G401 (cell line): ENCODE measurements around the gene GPX4. TPM values are rescaled to one million over a fixed set of nuclear protein-coding genes. Genes with fewer than 3 reads are reported as not detected.

Experiments used
- DNase-seq: peaks from one replicate; pipeline ENCODE4 v3.0.0-alpha.2; 2015; ENCODE audit warnings: low spot score
- in situ Hi-C: cut with HindIII; loops from 2 replicates; pipeline ENCODE4 v1.10.0; 2016; ENCODE audit warnings: low sequenced_read_pairs, mixed read lengths
- total RNA-seq: library from RNA; depleted of rRNA; stranded (reverse); fragments of >200 nt; shearing (Covaris generic); gene quantifications from 2 replicates; pipeline ENCODE4 v1.2.3, GENCODE V29; 2014

Gene GPX4
- total RNA-seq, 1 experiment from 2014 or later, result 593 TPM

DNA sequence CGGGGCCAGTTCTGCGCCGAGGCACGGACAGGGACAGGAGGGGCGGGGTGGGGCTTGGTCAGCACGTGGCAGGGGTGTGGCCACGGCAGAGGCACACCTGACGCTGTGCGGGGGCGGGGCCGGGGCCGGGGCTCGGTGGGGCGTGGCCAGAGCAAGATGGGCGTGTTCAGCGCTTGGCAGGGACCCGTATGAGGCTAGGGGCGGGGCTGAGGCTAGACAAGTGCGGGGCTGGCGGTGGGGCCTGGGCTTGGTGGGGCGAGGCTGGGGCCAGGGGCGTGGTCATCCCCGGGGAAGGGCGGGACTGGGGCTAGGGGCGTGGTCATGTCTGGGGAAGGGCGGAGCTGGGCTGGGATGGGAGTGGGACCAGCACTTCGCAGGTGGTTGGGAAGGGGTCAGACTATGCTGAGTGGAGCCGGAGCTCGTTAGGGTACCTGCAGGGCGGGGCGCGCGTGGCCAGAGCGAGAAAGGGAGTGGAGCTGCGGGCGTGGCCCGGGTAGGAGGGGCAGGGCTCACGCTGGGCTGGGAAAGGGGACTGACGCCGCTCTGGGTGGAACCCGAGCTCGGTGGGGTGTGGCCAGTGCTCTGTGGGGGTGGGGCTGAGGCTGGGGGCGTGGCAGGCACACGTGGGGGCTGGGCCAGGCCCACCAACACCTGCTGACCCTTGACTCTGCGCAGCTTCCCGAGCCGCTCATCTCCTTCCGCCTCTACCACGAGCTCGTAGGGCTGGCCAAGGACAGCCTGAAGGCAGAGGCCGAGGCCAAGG is 21.4 kb upstream of the GPX4 start:
- in situ Hi-C loops, result no loop called here
- DNase-seq, result no peak

DNA sequence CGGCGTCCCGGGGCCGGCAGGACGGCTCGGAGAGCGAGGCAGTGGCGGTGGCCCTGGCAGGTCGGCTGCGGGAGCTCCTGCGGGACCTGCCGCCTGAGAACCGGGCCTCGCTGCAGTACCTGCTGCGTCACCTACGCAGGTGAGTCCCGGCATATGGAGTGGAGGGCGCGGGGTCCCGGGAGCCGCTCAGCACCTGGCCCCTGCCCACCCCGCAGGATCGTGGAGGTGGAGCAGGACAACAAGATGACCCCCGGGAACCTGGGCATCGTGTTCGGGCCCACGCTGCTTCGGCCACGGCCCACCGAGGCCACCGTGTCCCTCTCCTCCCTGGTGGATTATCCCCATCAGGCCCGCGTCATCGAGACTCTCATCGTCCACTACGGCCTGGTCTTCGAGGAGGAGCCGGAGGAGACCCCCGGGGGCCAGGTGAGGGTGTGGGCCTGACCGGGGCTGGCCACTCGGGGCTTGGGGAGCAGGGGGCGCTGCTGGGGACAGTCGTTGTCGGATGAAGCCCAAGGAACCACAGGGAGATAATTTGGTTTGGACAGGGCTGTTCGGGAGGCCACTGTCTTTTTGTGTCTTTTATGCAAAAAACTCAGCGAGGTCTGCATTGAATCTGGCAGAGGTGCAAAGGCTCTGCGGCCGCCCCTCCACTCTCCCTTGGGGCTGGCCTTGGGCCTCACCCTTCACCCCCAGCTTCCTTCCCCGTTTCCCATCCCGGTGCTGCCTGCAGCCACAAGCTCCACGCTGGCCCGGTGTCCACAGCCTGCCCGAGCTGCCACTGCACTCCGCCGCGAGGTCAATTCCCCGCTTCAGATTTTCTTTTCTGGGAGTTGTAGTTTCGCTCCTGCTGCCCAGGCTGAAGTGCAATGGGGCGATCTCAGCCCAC is 20.6 kb upstream of the GPX4 start:
- in situ Hi-C loops, result no loop called here
- no peak for DNase-seq

DNA sequence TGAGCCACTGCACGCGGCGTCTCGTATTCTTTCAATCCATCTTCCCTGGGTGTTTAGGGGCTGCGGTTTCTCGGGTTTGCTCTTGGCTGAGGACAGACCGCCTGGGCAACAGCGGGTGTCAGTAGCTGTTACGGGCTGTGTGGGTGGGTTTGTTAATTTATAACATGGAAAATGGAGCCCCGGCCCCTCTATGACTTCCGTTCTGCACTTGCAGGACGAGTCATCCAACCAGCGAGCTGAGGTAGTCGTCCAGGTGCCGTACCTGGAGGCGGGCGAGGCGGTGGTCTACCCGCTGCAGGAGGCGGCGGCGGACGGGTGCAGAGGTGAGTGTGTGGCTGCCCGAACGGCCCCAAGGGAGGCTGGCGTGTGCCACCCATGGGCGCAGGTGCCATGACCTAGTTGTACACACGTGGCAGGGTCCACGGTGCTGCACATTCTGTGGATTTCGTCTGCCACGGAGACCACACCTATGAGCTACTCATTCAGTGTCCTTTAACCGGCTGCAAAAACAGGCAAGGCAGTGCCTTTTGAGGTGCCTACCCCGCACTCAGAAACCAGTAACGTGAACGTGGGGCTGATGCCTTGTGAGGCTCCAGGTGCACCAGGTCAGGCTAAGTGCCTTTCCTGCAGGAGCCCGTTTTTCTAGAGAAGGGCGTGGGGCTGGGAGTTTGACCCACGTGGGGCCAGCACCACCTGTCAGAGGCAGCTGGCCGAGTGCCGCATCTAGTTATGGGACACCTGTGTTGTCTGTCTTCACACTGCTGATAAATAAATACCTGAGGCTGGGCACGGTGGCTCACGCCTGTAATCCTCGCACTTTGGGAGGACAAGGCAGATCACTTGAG is 19.5 kb upstream of the GPX4 start:
- no peak for DNase-seq
- in situ Hi-C loops, result no loop called here

DNA sequence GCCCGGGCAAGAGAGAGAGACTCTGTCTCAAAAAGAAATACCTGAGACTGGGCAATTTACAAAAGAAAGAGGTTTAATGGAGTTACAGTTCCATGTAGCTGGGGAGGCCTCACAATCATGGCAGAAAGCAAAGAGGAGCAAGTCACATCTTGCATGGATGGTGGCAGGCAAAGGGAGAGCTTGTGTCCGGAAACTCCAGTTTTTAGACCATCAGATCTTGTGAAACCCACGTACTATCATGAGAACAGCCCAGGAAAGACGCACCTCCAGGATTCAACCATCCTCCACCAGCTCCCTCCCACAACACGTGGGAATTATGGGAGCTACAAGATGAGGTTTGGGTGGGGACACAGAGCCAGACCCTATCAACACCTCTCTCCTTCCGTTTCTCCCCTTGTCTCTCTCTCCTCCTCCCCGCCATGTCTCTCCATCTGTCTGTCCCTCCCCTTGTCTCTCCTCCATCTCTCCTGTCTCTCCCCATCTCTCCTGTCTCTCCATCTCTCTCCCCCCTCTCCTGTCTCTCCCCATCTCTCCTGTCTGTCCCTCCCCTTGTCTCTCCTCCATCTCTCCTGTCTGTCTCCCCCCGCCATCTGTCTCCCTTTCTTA is 18.6 kb upstream of the GPX4 start:
- no peak for DNase-seq
- in situ Hi-C loops, result no loop called here

DNA sequence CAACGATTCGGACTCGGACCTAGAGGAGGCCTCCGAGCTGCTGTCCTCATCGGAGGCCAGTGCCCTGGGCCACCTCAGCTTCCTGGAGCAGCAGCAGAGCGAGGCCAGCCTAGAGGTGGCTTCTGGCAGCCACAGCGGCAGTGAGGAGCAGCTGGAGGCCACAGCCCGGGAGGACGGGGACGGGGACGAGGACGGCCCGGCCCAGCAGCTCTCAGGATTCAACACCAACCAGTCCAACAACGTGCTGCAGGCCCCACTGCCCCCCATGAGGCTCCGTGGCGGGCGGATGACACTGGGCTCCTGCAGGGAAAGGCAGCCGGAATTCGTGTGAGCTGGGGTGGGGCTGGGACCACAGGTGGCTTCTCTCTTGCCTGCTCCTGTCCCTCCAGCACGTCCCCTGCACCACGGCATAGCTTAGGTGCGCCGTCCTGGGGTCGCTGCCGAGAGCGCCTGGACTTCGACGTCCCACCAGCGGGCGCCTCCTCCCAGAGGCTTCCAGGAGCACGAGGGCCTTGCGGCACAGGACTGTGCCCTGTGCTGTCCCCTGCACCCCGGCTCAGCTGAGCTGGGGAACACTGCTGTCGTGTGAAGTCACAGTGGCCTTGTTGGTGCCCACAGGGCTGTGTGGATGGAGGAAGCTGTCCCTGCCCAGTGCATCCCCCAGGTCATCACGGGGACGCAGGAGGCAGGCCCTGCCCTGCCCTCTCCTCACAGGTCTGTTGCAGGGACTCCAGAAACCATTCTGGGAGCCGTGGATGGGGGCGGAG is 17.9 kb upstream of the GPX4 start:
- DNase-seq, result no peak
- in situ Hi-C loops, result no loop called here

DNA sequence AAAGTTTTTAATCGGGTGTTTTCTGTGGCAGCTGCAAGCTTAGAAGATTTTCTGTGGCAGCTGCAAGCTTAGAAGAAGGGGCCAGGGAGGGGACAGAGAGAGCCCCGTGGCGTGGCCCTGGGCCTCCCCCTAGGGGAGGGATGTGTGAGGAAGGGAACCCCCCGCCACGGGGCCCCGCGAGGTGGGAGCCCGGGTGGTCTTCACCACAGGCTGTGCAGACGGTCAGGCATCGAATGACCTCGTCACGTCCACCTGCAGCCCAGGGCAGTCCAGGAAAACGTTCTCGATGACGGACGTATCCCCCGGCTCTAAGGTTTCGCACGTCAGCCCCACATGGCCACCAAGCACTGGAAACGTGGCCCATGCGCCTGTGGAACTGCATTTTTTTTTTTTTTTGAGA is 17.2 kb upstream of the GPX4 start:
- in situ Hi-C loops, result no loop called here
- DNase-seq, result no peak

DNA sequence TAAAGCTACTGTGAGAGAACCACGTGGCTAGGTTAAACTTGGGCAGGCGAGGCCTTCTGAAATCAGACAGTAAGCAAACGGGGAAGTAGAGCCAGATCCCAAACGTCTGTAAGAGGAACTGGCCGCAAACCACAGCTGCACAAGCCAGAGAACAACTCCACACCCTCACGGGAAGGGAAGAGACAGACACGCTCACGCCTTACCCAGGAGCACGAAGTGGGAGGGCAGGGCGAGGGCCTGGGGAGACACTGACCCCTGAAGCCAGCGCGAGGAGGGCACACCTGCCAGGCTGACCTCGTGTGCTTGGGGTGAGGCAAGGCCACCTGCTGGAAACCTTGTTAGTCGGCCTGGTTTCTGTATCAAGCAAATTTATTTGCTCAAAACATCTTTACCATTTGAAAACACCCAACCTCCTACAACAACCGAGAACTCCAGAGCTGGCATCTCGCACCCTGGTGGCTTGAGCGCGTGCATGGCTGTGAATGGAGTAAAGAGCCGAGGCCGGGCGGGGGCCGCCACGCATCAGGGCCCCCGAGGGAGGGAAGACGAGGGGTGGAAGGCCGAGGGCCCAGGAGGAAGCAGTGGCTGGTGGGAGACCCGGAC is 15.9 kb upstream of the GPX4 start:
- no peak for DNase-seq
- in situ Hi-C loops, result no loop called here

DNA sequence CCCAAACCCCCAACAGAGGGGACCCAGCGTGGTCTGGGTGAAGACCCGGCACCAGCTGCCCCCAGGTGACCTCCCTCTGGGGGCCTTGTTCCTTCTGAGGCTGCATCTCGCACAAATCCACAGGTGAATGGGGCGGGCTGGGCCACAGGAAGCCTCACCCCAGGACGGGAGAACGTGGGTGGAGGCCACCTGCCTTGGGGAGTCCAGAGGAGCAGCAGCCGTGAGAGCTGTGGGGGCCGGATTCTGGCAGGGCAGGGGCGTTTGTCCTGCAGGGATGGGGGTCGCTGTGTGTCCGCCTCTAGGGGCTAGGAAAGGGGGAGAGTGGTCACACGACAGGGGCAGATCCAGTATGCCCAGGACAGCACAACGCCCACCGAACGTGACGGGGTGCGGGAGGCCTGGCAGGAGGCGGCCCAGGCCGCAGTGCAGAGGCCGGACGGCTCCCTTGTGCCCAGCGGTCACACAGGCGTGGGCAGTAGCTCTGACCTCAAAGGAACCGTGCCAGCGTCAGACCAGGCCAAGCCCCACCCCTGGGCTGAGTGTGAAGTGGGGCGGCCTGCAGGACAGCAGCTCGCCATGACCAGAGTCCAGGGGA is 15.3 kb upstream of the GPX4 start:
- in situ Hi-C loops, result no loop called here
- DNase-seq, result no peak

DNA sequence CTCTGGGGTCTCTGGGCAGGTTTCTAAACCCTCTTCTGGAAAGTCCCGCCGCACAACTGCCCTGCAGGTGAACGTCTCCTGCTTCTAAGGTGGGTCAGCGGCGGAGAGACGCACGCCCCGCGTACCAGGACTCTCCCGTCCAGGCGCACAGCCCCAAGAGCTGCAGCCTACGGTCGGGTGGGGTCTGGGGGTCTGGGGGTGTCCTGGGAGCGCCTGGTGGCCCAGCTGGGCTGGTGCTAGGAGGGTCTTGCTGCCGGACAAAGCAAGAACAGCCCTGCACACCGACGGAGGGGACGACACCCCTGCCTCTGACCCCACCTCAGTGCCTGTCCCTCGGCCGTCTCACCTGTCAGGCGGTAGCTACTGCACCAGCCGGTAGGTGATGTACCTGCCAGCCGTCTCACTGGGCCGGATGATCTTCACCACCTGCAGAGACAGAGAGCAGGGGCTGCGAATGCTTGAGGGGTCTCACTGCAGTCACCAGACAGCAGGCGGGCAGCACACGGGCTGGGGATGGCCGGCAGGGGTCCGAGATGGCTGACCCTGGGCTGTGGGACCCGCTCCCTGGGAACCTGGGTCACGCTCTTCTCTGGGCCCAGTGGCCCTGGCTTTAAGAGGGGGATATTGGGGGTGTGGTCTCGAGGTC is 14.5 kb upstream of the GPX4 start:
- in situ Hi-C loops, result no loop called here
- no peak for DNase-seq

DNA sequence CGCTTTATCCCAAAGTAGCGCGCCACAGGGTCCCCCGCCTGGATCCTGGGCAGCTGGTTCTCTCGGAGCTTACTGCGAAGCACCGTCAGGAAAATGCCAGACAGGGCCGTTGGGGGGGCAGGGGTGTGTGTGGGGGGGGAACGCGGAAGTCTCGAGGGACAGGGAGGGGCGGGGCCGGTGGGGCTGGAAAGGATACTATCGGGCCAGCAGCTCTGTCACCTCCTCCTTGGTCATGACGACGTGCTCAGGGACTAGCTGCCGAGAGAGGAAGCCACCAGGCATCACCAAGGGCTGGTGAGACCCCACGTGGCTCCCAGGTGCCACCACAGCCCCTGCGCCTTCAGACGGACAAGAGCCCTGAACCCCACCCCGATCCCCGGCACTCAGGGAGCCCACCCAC is 13.9 kb upstream of the GPX4 start:
- in situ Hi-C loops, result no loop called here
- no peak for DNase-seq

DNA sequence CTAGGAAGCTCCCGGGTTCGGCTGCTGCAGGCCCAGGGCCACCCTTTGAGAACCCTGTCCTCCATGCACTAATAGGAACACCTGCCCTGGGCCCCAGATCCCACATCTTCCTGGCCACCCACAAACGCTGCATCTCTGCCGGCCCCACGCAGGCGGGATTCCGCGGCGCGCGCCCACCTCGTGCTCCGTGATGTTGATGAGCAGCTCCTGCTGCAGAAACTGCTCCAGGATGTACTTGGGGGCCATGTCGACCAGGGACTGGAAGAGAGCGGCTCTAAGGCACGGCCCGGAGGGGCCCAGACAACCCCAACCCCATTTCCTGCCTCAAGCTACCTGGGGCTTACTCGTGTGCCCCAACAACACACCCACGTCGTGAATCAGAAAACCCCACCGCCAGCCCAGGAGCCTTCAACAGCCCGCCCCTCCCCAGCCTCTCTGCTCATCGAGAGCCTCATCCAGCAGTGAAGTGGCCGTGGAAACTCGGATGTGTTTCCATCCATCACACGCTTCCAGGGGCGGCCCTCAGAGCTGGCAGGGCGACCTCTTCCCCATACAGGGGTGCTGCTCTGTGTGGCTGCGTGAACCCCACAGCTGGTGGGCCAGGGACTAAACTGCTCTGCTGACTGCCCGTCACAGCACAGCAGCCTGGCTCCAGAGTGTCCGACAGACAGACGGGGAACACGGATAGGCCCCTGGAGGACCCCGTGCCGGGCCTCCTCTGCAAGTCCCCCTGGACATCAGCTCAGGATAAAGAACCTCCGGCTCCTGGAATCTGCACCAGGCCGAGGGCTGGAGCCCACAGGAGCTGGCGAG is 12.9 kb upstream of the GPX4 start:
- in situ Hi-C loops, result no loop called here
- no peak for DNase-seq

DNA sequence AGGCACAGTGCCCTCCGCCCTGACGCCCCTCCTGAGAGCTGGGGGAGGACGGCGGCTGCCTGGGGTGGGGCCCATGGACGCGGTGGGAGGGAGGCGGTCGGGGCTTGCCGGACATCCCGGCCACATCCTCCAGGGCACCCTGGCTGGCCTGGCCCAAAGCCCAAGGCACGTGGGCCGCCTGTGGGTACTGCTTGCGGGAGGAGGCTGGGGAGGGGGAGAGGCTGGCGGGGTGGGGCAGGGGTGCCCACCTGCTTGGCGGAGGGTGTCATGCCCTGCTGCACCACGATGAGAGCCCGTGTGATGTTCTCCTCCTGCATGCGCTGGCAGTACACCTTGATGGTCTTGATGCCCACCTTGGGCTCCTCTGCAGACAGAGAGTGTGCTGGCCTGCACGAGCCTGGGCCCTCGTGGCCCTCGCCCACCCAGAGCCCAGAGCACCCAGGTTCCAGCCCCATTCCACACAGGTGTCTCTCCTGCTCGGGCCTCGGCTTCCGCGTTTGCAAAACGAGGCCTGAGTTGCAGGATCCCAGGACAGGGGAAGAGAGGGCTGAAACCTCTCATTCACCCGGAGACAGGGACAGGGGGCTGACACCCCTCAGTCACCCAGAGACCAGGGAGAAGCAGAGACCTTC is 12.1 kb upstream of the GPX4 start:
- in situ Hi-C loops, result no loop called here
- no peak for DNase-seq

DNA sequence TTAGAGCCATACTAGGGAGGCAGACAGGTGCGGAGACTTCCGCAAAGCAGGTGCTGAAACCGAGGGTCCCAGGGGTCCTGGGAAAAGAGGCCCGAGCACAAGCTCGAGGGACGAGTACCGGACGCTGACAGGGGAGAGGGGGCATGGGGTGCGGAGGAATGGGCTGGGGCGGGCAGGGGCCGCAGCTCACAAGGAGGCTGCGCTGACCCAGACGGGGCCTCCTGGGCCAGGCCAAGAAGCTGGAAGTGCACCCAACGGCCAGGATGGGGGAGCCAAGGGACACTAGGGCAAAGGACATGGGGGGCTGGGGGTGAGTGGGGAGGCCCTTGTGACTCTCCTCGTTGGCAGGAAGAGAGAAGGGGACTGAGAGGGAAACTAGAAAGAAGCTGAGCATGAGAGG is 10.5 kb upstream of the GPX4 start:
- in situ Hi-C loops, result no loop called here
- DNase-seq, result no peak

DNA sequence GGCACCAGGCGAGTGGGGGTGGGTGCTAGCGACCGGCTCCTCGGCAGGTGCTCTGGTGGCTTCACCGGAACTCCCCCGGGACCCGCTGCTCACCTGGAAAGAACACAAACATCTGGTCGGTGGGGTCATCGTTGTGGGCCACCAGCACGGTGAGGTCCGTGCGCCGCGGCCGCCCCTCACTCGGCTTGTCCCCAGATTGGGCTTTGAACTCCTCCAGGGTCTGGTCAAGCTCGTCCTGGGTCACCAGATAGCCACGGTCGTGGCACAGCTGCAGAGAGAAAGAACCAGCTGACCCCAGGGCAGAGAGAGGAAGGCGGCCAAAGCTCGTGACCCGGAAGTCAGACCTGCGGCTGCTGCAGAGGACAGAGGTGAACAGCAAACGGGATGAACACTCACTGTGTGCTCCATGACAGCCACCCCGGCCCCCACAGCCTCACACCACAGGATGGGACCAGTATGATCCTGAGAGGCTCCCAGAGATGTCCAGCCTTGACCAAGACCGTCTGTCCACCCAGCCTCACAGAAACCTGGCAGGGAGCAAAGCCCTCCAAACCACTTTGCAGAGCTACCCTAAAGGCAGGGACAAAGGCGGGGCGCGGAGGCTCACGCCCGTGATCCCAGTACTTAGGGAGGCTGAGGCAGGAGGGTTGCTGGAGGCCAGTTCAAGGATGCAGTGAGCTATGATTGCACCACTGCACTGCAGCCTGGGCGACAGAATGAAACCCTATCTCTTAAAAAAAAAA is 9.8 kb upstream of the GPX4 start:
- in situ Hi-C loops, result no loop called here

DNA sequence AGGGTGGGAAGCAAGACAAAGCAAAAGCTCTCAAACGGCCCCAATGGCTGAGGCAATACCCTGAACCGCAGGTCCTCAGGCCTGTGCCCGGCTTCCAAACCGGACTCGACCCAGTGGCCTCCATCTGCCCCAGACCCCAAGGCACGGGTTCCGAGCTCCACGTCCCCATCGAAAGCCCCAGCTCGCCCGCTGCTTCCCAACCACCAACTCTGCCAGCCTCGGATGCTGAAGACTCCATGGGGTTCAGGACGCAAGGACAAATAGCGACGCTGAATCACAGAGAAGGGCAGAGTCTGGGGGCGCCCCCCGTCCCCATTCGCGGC is 9.2 kb upstream of the GPX4 start:
- in situ Hi-C loops, result no loop called here
- no peak for DNase-seq

More for the DNA sequence above, 9.8 kb upstream of the GPX4 start:
- no peak for DNase-seq
